LNCAP (cell line): ENCODE results near the gene PSENEN.

Experiments
- TF ChIP-seq, protein P1 (sequence below): fragments of 450-650 bp; IDR thresholded peaks from 2 replicates; pipeline ENCODE4 v1.5.1; 2017; ENCODE audit warnings: mild to moderate bottlenecking

The PSENEN gene

DNA sequence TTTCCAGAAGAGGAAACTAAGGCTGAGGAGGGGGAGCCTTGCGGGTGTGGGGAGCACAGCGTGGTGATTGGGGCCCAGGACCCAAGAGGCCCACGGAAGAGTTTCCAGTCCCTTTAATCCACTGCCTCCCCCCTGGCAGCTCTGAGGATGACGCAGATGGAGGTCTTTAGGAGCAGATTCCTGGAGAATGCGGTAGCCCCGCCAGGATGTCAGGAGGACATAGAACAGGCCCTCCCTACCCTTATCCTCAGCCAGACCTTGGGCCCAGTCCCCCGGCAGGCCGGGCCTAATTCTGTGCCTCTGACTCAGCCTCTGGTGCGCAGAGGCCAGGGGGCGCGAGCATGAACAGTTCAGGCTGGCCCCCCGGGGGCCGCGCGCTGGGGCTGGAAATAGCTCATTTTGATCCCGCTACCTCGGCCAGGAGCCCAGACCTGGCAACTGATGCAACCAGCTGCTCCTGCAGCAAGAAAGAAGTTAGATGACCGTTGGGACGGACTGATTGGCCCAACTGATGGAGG, 11.8 kb downstream of the PSENEN start:
- TF ChIP-seq, protein P1, sequence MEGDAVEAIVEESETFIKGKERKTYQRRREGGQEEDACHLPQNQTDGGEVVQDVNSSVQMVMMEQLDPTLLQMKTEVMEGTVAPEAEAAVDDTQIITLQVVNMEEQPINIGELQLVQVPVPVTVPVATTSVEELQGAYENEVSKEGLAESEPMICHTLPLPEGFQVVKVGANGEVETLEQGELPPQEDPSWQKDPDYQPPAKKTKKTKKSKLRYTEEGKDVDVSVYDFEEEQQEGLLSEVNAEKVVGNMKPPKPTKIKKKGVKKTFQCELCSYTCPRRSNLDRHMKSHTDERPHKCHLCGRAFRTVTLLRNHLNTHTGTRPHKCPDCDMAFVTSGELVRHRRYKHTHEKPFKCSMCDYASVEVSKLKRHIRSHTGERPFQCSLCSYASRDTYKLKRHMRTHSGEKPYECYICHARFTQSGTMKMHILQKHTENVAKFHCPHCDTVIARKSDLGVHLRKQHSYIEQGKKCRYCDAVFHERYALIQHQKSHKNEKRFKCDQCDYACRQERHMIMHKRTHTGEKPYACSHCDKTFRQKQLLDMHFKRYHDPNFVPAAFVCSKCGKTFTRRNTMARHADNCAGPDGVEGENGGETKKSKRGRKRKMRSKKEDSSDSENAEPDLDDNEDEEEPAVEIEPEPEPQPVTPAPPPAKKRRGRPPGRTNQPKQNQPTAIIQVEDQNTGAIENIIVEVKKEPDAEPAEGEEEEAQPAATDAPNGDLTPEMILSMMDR = no peak

DNA sequence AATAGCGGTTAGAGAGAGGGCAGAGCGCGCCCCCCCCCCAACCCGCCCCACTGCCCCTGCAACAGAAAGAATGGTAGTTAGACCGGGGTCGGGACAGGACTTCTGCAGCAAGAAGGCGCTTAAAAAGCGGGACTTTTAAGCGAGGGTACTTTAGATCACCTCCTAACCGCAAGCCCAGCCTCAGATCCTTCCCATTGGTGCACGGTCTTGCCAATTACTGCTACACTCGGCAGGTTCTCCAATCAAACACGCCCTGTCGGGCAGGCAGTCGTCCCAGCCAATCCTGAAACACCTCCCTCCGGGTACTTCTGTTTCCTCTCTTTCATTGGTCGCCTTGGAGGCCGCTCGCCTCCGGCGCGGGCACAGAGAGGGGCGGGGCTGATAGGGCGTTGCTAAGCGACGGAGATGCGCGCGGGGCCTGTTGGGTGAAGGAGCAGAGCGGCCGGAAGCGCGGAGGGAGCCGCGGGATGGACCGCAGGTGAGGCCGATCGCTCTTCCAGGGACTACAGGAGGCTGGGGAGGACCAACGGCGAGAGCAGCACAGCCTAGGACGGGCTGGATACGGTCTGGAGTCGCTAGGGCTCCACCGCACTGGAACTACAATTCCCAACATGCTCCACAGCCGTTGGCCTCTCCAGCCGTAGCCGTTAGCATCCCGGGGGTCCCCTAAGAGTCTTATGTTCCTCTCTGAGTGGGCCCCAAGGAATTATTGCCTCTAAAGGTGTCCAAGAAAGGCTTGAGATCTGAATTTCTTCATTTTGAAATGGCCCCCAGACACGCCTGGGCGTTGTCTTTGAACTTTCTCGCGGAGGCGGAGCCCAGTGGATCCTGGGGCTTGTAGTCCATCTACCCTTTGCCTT, 12.5 kb downstream of the PSENEN start, which contains the start of gene PROSER3:
Gene PROSER3, plus strand, starts transcription at position 428 of the 860 bp plus-strand sequence. Its CDS starts 40 bp downstream, at position 468.
- TF ChIP-seq, protein P1 = no peak

DNA sequence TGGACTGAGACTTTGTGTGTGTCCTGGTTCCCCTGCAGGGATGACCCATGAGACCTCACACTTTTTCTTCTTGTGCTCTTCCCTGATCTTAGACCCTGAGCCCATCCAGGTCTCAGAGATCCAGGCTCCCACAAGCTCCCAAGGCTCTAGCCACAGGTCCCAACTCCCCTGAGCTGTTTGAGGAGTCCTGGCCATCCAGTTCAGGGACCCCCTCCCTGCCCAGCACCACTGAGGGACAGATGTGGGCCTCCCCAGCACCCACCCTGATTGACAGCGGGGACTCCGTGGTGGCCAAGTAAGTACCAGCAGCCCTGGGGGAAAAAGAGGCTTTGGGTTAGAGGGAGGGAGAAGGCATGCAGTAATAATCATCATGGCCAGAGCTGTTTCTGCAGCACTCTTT, 14.2 kb downstream of the PSENEN start:
- TF ChIP-seq, protein P1 = no peak

DNA sequence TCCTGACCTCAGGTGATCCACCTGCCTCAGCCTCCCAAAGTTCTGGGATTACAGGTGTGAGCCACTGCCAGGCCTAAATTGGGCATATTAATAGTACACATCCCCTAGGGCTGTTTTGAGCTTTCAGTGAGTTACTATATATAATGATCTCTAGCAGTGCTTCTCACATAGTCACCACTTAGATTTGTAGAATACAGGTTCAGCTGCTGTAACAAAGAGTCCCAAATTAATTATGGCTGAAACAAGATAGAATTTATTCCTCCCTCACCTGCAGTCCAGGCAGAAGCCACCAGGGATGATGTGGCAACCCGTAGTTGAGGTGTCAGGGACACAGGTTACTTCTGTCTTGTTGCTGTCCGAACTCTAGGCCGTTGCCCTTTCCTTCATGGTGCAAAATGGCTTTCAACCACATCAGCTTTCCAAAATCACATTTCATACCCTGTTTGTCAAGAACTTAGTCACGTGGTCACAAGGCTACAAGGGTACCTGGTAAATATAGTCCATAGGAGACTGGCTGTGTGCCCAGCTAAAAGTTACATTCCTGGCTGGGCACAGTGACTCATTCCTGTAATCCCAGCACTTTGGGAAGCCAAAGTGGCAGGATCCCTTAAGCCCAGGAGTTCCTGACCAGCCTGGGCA, 15.4 kb downstream of the PSENEN start:
- TF ChIP-seq, protein P1 = no peak

DNA sequence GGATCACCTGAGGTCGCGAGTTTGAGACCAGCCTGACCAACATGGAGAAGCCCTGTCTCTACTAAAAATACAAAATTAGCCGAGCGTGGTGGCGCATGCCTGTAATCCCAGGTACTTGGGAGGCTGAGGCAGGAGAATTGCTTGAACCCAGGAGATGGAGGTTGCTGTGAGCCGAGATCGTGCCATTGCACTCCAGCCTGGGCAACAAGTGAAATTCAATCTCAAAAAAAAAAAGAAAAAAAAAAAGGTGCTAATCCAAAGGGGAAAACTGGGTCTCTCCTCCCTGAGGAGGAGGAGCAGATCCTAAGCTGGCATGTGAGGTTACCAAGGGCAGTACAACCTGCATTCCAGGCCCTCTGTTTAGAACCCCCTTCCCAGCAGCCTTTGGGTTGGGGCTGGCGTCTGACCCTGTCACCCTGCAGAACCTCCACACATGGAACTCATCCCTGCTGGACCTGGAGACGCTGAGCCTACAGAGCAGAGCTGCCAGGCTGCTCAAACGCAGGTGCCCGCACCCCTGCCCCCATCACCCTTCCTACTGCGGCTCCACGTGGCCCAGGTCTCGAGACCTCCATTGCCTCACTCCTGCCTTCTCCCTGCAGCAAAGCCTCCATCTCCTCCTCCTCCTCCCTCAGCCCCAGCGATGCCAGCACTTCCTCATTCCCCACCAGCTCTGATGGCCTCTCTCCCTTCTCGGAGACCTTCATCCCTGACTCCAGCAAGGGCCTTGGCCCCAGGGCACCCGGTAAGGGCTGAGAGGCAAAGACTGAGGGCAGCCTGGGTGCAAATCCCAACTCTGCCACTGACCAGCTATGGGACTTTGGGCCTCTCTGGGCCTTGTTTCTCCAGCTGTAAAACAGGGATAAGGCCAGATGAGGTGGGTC, 19.2 kb downstream of the PSENEN start:
- TF ChIP-seq, protein P1 = no peak

DNA sequence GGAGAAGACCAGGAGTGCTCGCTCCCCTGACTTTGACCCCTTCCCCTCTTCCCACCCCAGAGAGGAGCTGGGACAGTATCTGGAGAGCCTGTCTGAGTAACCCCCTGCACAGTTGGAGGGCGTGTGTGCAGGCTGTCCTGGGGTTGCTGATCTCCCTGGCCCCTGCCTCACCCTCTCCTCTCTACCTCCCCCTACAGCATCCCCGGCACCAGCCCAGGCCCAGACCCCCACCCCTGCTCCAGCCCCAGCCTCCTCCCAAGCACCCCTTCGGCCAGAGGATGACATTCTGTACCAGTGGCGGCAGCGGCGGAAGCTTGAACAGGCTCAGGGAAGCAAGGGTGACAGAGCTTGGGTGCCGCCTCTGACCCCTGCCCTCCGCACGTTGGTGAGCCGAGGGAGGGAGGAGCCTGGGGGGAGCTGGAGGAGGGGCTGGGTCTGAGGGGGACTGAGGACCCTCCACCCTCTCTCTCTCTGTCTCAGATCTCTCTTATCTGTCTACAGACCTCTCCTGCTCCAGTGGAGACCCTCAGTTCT, 21.2 kb downstream of the PSENEN start:
- TF ChIP-seq, protein P1 = no peak
